GM12872 (cell line): ENCODE results near the gene VMP1.

Source experiments
- CTCF ChIP-seq: IDR thresholded peaks from 3 replicates; pipeline ENCODE4 v1.5.1; 2011; ENCODE audit warnings: low read depth, mild to moderate bottlenecking, low read length, moderate library complexity; ENCODE audit not compliant: insufficient read depth

Gene VMP1

GRCh38 chr17:59707971-59708430 lies 547 bp downstream of the VMP1 start:
- no peak for TF ChIP-seq CTCF

- no peak for TF ChIP-seq CTCF
Observed at GRCh38 chr17:59711936-59712335, 4.5 kb downstream of the VMP1 start.

GRCh38 chr17:59712862-59713261 lies 5.4 kb downstream of the VMP1 start:
- TF ChIP-seq CTCF: no peak

GRCh38 chr17:59714255-59714654 lies 6.8 kb downstream of the VMP1 start:
- no peak for TF ChIP-seq CTCF

- TF ChIP-seq CTCF: no peak
Observed at GRCh38 chr17:59716427-59716826, 9.0 kb downstream of the VMP1 start.

- TF ChIP-seq CTCF: no peak
Observed at GRCh38 chr17:59719526-59719925, 12.1 kb downstream of the VMP1 start.

- no peak for TF ChIP-seq CTCF
Observed at GRCh38 chr17:59722623-59723022, 15.2 kb downstream of the VMP1 start.

GRCh38 chr17:59723041-59723440 lies 15.6 kb downstream of the VMP1 start:
- TF ChIP-seq CTCF: no peak
